A673 (cell line): Measurements from ENCODE around the gene SLCO2A1. TPM values are rescaled to one million over a fixed set of nuclear protein-coding genes. Genes with fewer than 3 reads are reported as not detected.

Experiments
- BruUV-seq: library from RNA; stranded (reverse); fragments of 400-500 nt; replicated peaks from 2 replicates; lab custom pipeline; 2021; lab: Mats Ljungman, UMichigan
- CTCF ChIA-PET: fragments of 300-600 bp; sonication (Branson Sonifier 250); formaldehyde crosslinking; loops from one replicate; lab custom pipeline; 2022; ENCODE audit warnings: antibody characterized with exemption; lab: Charles Lee
- POLR2A ChIA-PET: fragments of 300-600 bp; sonication (Branson Sonifier 250); formaldehyde crosslinking; loops from one replicate; lab custom pipeline; 2022; ENCODE audit warnings: antibody characterized with exemption; ENCODE audit not compliant: low non-redundant PET; lab: Charles Lee
- DNase-seq: peaks from one replicate; pipeline ENCODE4 v3.0.0-alpha.2; 2015; ENCODE audit warnings: low spot score
- H3K27ac ChIP-seq: fragments of 200-600 bp; sonication (generic); 2 replicates; pipeline ENCODE4 v1.5.1; 2016; ENCODE audit warnings: mixed run types, low read depth, mild to moderate bottlenecking, mixed read lengths, antibody characterized with exemption, low read length; ENCODE audit not compliant: poor library complexity, severe bottlenecking
- H3K27me3 ChIP-seq: fragments of 200-600 bp; sonication (generic); replicated peaks from 2 replicates; pipeline ENCODE4 v1.6.1; 2017; ENCODE audit warnings: mixed run types, low read depth, mild to moderate bottlenecking, mixed read lengths, antibody characterized with exemption, low read length; ENCODE audit not compliant: insufficient read depth, poor library complexity
- H3K36me3 ChIP-seq: fragments of 200-600 bp; sonication (generic); 2 replicates; pipeline ENCODE4 v1.6.1; 2016; ENCODE audit warnings: mixed run types, mild to moderate bottlenecking, mixed read lengths, antibody characterized with exemption, low read length; ENCODE audit not compliant: insufficient read depth, poor library complexity, severe bottlenecking
- H3K4me1 ChIP-seq: fragments of 200-600 bp; sonication (generic); 2 replicates; pipeline ENCODE4 v1.6.1; 2017; ENCODE audit warnings: mixed run types, mild to moderate bottlenecking, mixed read lengths, antibody characterized with exemption, low read length; ENCODE audit not compliant: insufficient read depth, poor library complexity, severe bottlenecking
- H3K4me3 ChIP-seq: fragments of 200-600 bp; sonication (generic); 2 replicates; pipeline ENCODE4 v1.5.1; 2016; ENCODE audit warnings: low read depth, mixed run types, mild to moderate bottlenecking, mixed read lengths, low read length; ENCODE audit not compliant: poor library complexity, severe bottlenecking
- H3K9me3 ChIP-seq: fragments of 200-600 bp; sonication (generic); 2 replicates; pipeline ENCODE4 v1.6.1; 2016; ENCODE audit warnings: mixed run types, low read depth, mild to moderate bottlenecking, mixed read lengths, antibody characterized with exemption, low read length; ENCODE audit not compliant: poor library complexity, severe bottlenecking
- CTCF ChIP-seq: fragments of 300-800, 200-600 bp; sonication (generic); conservative IDR thresholded peaks from 2 replicates; pipeline ENCODE4 v1.5.1; 2017; ENCODE audit warnings: low read depth, mild to moderate bottlenecking, antibody characterized with exemption, low read length, moderate library complexity, mixed read lengths
- EZH2 ChIP-seq: fragments of 200-600 bp; sonication (generic); IDR thresholded peaks from 2 replicates; pipeline ENCODE4 v1.6.1; 2017; ENCODE audit warnings: borderline replicate concordance, low read depth, mild to moderate bottlenecking, mixed read lengths, antibody characterized with exemption, low read length; ENCODE audit not compliant: poor library complexity, severe bottlenecking
- intact Hi-C: fragments of 100-400 bp; cut with micrococcal nuclease; formaldehyde crosslinking; loops from one replicate; pipeline ENCODE4 v1.10.0; 2022; ENCODE audit not compliant: unreplicated experiment
- total RNA-seq: library from RNA; stranded (reverse); gene quantifications from 2 replicates; pipeline ENCODE4 v1.2.3, GENCODE V29; 2021

The SLCO2A1 gene
- total RNA-seq, 1 experiment from 2014 or later, result not detected

GRCh38 chr3:134049676-134050075, 20.0 kb upstream of the SLCO2A1 start:
- no peak for DNase-seq
- BruUV-seq, result no TSS peak
- ChIA-PET POLR2A (no interaction called here), CTCF (no interaction called here)
- intact Hi-C loops, result no loop called here
- Histone ChIP-seq H3K36me3 (no peaks in the 10 kb centered on the region), H3K4me3 (no peak overlapping the region), H3K27me3 (no peaks in the 10 kb centered on the region), H3K27ac (no peak overlapping the region), H3K4me1 (no peaks in the 10 kb centered on the region), H3K9me3 (peaks cover under 1% of the 10 kb centered on the region)
- no peak for TF ChIP-seq EZH2
- TF ChIP-seq CTCF, result no peak

- TF ChIP-seq CTCF, result no peak
- no peak for TF ChIP-seq EZH2
- peaks cover 13% of the 10 kb centered on the region for H3K9me3 ChIP-seq
- BruUV-seq, result no TSS peak
- POLR2A ChIA-PET, result no interaction called here
- H3K27me3 ChIP-seq, result no peaks in the 10 kb centered on the region
- no peaks in the 10 kb centered on the region for H3K36me3 ChIP-seq
- H3K4me1 ChIP-seq, result no peaks in the 10 kb centered on the region
- H3K4me3 ChIP-seq, result no peak overlapping the region
- CTCF ChIA-PET, result no interaction called here
- DNase-seq, result no peak
- no peak overlapping the region for H3K27ac ChIP-seq
- intact Hi-C loops, result no loop called here
These were observed 18.7 kb upstream of the SLCO2A1 start for GRCh38 chr3:134048278-134048996.

DNA sequence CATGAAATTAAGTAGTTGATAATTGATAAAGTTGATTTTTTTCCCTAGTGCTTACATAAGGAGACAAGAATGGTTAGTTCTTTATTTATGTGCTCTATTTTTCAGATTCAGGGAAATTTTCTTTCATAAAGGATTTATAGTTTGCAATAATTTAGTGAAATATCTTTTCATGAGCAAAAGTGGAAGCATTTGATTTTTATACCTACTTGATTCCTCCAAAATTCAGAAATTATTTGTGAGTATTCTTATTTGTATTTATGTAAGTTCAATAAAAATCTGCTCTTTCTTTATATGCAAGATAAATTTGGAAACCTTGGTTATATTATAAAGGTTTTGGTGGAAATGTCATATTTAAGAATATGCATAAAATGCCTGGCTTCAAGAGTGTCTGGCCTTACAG, 14.7 kb upstream of the SLCO2A1 start:
- Histone ChIP-seq H3K9me3 (peaks cover 26% of the 10 kb centered on the region), H3K4me1 (no peaks in the 10 kb centered on the region), H3K4me3 (no peak overlapping the region), H3K27me3 (no peaks in the 10 kb centered on the region), H3K36me3 (no peaks in the 10 kb centered on the region), H3K27ac (no peak overlapping the region)
- CTCF ChIA-PET, result no interaction called here
- POLR2A ChIA-PET, result no interaction called here
- DNase-seq, result no peak
- no TSS peak for BruUV-seq
- TF ChIP-seq CTCF (no peak), EZH2 (no peak)
- intact Hi-C loops, result no loop called here
